Gastrocnemius medialis (tissue), 4 donors: ENCODE measurements around the gene LILRB2.

Experiments
- CTCF ChIP-seq, 5 experiments: fragments of 450-650 bp in 3 of 5; fragments of 200-600 bp in 2 of 5; sonication (generic) in 2 of 5; IDR thresholded peaks in 4 of 5; conservative IDR thresholded peaks in 1 of 5; 1 replicate in 4 of 5; 2 replicates in 1 of 5; pipeline ENCODE4 v1.5.1; 2016 to 2019; ENCODE audit warnings: antibody characterized with exemption in 5 of 5, mild to moderate bottlenecking in 3 of 5, moderate library complexity in 3 of 5
- POLR2A ChIP-seq, 2 donors: fragments of 450-650 bp; IDR thresholded peaks; one replicate each; pipeline ENCODE4 v1.6.1; 2017; ENCODE audit warnings: antibody characterized with exemption in 2 of 2, mild to moderate bottlenecking in 2 of 2, moderate library complexity in 2 of 2

- TF ChIP-seq CTCF (IDR thresholded peaks at IDR 0.05 in 4 of 5, conservative IDR thresholded peaks at IDR 0.05 in 1 of 5) (no peak), POLR2A (IDR thresholded peaks at IDR 0.05) (no peak)
Observed at GRCh38 chr19:54256250-54257115, 24.4 kb downstream of the LILRB2 start.
